ENCODE measurements around the gene AUNIP.

Gene AUNIP

DNA sequence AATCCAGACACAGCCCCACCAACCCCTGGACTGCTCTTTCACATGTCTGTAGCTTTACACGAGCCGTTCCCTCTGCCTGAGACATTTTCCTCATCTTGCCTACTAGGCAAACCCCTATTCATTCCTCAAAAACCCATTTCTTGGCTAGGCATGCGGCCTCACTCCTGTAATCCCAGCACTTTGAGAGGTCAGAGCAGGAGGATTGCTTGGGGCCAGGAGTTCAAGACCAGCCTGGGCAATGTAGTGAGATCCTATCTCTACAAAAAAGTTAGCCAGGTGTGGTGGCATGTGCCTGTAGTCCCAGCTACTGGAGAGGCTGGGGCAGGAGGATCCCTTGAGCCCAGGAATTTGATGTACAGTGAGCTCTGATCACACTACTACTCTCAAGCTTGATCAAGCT is 5.2 kb upstream of the AUNIP start:
- Histone ChIP-seq H3K9ac (ENCODE audit: low read length) (no peak overlapping the region), H3K9me2 (replicated peaks; ENCODE audit: insufficient read depth, low read length) (no peaks in the 10 kb centered on the region), H3K9me3 (replicated peaks; ENCODE audit: insufficient read depth, low read length) (no peaks in the 10 kb centered on the region), H4K20me1 (ENCODE audit: insufficient read depth, low read length) (no peaks in the 10 kb centered on the region), H2AFZ (ENCODE audit: low read length) (no peak overlapping the region), H3K27ac (ENCODE audit: low read length) (no peak overlapping the region), H3K27me3 (replicated peaks; ENCODE audit: insufficient read depth, low read length) (no peaks in the 10 kb centered on the region), H3K79me2 (ENCODE audit: low read length) (no peaks in the 10 kb centered on the region), H3K4me3 (ENCODE audit: low read length) (no peak overlapping the region), H3K36me3 (replicated peaks; ENCODE audit: insufficient read depth, low read length) (no peaks in the 10 kb centered on the region), H3K4me2 (ENCODE audit: low read depth, low read length) (no peak overlapping the region), H3K4me1 (ENCODE audit: low read length) (no peaks in the 10 kb centered on the region), H3F3A (ENCODE audit: insufficient read depth, low read length) (no peaks in the 10 kb centered on the region; the same call in 1 of the 2 replicates)
- no peak for DNase-seq
- no peak for TF ChIP-seq EZH2 (optimal IDR thresholded peaks at IDR 0.05; ENCODE audit: low read depth, low read length)
- TF ChIP-seq, protein P1, sequence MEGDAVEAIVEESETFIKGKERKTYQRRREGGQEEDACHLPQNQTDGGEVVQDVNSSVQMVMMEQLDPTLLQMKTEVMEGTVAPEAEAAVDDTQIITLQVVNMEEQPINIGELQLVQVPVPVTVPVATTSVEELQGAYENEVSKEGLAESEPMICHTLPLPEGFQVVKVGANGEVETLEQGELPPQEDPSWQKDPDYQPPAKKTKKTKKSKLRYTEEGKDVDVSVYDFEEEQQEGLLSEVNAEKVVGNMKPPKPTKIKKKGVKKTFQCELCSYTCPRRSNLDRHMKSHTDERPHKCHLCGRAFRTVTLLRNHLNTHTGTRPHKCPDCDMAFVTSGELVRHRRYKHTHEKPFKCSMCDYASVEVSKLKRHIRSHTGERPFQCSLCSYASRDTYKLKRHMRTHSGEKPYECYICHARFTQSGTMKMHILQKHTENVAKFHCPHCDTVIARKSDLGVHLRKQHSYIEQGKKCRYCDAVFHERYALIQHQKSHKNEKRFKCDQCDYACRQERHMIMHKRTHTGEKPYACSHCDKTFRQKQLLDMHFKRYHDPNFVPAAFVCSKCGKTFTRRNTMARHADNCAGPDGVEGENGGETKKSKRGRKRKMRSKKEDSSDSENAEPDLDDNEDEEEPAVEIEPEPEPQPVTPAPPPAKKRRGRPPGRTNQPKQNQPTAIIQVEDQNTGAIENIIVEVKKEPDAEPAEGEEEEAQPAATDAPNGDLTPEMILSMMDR (IDR thresholded peaks at IDR 0.05; ENCODE audit: low read length): no peak
- TF ChIP-seq EZH2phosphoT487 (IDR thresholded peaks at IDR 0.05; ENCODE audit: low read length): no peak

DNA sequence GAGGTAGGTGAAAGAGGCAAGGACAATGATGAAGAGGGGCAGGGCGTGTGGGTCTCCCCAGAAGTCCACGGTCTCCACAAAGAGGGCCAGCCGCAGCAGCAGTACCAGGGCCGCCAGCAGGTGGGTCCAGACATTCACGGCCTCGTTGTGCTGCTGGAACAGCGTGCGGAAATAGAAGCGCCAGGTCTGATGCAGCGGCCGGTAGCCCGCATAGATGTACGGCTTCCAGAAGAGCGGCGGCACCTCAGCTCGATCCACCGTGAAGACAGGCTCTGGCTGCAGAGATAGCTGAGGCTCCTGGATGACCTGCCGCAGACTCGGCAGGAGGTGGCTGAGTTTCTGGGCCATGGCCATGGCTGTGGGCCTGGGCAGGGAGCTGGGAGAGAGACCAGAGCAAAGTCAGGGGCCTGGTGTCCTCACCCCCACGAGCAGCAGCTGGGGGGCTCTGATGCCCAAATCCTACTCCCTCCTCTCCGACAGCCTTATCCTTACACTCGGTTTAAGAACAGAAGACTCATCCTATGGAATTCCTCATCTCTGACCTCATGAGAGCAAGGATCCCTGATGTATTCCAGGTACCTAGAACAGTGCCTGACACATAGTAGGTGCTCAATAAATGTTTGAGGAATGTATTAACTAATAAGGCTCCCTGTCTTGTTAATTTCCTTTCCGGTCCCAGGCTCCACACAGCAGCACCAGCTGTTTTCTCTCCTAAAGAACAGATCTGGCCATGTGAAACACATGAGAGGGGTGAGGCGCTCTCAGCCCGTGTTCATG is 4.4 kb upstream of the AUNIP start:
- no peak for DNase-seq
- H3K9me2 ChIP-seq (replicated peaks; ENCODE audit: insufficient read depth, low read length): no peaks in the 10 kb centered on the region
- no peak overlapping the region for H2AFZ ChIP-seq (ENCODE audit: low read length)
- no peak overlapping the region for H3K4me3 ChIP-seq (ENCODE audit: low read length)
- H3F3A ChIP-seq (ENCODE audit: insufficient read depth, low read length): no peaks in the 10 kb centered on the region; the same call in 1 of the 2 replicates
- H3K36me3 ChIP-seq (replicated peaks; ENCODE audit: insufficient read depth, low read length): no peaks in the 10 kb centered on the region
- peaks cover under 1% of the 10 kb centered on the region for H3K79me2 ChIP-seq (ENCODE audit: low read length)
- no peaks in the 10 kb centered on the region; the same call in 1 of the 2 replicates for H3K4me1 ChIP-seq (ENCODE audit: low read length)
- no peak overlapping the region for H3K4me2 ChIP-seq (ENCODE audit: low read depth, low read length)
- TF ChIP-seq EZH2 (optimal IDR thresholded peaks at IDR 0.05; ENCODE audit: low read depth, low read length) (no peak), EZH2phosphoT487 (IDR thresholded peaks at IDR 0.05; ENCODE audit: low read length) (no peak)
- TF ChIP-seq, protein P1 (IDR thresholded peaks at IDR 0.05; ENCODE audit: low read length): no peak
- H4K20me1 ChIP-seq (ENCODE audit: insufficient read depth, low read length): no peaks in the 10 kb centered on the region
- no peak overlapping the region for H3K9ac ChIP-seq (ENCODE audit: low read length)
- no peak overlapping the region for H3K27ac ChIP-seq (ENCODE audit: low read length)
- no peaks in the 10 kb centered on the region for H3K9me3 ChIP-seq (replicated peaks; ENCODE audit: insufficient read depth, low read length)
- H3K27me3 ChIP-seq (replicated peaks; ENCODE audit: insufficient read depth, low read length): no peaks in the 10 kb centered on the region

DNA sequence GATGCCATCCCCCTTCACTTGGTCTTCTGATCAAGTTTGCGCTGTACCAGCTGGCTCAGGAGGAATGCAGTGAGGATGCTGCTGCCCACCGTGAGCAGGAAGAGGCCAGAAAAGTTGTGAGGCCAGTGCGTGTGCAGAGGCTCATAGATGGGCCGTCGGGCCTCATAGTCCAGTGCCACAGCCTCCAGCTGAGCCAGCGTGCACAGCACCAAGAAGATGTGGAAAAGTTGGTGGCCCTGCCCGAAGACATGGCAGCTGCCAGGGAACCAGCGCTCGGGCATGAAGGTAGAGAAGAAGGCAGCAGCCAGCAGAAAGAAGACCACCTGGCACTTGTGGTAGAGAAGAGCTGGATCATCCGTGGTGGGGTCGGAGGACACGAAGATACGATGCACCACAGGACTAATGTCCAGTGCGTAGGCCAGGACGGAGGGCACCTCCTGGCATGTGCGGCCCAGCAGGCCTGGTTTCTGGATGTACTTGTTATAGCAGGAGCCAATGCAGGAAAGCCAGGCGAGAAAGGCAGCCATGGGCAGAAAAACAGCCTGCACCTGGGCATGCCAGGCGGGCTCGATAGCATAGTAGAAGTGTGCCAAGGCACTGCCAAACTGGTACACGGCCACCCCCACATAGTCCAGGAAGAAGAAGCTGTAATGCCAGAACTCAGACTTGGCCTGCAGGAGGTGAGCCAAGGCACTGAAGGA is 3.7 kb upstream of the AUNIP start:
- TF ChIP-seq, protein P1 (IDR thresholded peaks at IDR 0.05; ENCODE audit: low read length): no peak
- H3K27ac ChIP-seq (ENCODE audit: low read length): no peak overlapping the region
- no peak overlapping the region for H2AFZ ChIP-seq (ENCODE audit: low read length)
- no peak overlapping the region for H3K4me2 ChIP-seq (ENCODE audit: low read depth, low read length)
- H3K36me3 ChIP-seq (replicated peaks; ENCODE audit: insufficient read depth, low read length): no peaks in the 10 kb centered on the region
- no peaks in the 10 kb centered on the region for H3K9me3 ChIP-seq (replicated peaks; ENCODE audit: insufficient read depth, low read length)
- no peaks in the 10 kb centered on the region for H3K9me2 ChIP-seq (replicated peaks; ENCODE audit: insufficient read depth, low read length)
- no peaks in the 10 kb centered on the region for H3K27me3 ChIP-seq (replicated peaks; ENCODE audit: insufficient read depth, low read length)
- H3K4me1 ChIP-seq (ENCODE audit: low read length): peaks cover 6% of the 10 kb centered on the region
- H3K9ac ChIP-seq (ENCODE audit: low read length): no peak overlapping the region
- peaks cover 6% of the 10 kb centered on the region for H3K79me2 ChIP-seq (ENCODE audit: low read length)
- DNase-seq: no peak
- H4K20me1 ChIP-seq (ENCODE audit: insufficient read depth, low read length): no peaks in the 10 kb centered on the region
- no peak overlapping the region for H3K4me3 ChIP-seq (ENCODE audit: low read length)
- no peaks in the 10 kb centered on the region; the same call in 1 of the 2 replicates for H3F3A ChIP-seq (ENCODE audit: insufficient read depth, low read length)
